GM21786 (cell line): ENCODE results near the gene TIMP2.
"Not testable (repeated sequence)": the region's sequence is repeated elsewhere in the genome, so short reads cannot be mapped to it uniquely, and the experiment has no call there.

ENCODE experiments used
- ATAC-seq: cut with Tn5 transposase; IDR thresholded peaks from one replicate; pipeline ENCODE4 v1.9.1; 2021; ENCODE audit not compliant: unreplicated experiment

The TIMP2 gene, protein sequence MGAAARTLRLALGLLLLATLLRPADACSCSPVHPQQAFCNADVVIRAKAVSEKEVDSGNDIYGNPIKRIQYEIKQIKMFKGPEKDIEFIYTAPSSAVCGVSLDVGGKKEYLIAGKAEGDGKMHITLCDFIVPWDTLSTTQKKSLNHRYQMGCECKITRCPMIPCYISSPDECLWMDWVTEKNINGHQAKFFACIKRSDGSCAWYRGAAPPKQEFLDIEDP

GRCh38 chr17:78925234-78925633, at the start of gene TIMP2:
Gene TIMP2 (minus strand): TSS chr17:78925387. CDS start chr17:78925088, 299 bp downstream.
- ATAC-seq = no peak

DNA sequence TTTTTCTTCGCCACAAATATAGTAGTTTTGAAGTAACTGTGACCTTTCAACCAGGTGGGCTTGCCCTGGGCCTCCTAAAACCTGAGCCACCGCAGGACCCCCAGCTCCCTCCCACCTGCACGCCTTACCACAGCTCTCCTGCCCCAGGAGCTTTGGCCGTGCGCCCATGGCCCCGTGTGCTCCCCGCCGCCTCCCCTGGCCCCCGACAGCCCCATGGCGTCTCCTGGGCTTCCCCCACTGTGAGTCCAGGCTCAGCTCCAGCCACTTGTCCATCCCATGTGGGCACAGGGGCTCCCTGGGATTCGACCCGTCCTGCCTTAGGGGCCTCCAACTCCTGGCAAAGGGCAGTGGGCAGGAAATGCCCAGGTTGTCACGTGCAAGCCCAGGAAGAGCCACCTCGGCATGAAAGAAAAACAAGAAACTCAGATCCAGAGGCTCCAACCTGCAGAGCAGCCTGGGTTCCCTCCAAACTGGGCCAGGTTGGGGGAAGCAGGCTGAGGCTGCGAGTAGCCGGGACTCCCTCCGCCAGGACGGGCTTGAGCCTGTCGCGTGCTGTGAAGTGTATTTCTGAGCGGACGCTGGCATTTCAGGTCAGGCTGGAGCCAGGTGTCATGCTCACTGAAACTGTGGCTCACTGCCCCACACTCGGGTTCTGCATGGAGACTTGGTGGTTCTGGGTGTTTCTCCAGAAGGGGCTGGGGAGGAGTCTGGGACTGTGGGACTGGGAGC, 48.8 kb upstream of the TIMP2 start:
- ATAC-seq = no peak

DNA sequence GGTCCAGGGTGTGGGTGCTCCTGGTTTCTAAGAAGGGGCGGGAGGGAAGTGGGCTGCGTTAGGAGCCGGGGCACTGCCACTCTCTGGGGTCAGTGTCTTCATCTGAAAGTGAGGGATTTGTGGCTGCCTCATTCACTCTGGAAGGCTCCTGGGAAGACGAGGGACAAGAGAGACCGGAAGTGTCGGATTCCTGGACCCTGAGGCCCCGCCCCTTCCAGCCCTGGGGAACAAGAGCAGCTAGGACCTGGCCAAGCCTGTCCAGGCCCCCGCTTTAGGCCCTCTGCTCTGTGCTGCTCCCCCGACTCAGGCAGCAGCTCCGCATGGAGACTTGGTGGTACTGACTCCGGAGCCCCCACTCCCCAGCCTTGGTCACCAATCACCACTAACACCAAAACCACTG, 48.0 kb upstream of the TIMP2 start:
- no peak for ATAC-seq

DNA sequence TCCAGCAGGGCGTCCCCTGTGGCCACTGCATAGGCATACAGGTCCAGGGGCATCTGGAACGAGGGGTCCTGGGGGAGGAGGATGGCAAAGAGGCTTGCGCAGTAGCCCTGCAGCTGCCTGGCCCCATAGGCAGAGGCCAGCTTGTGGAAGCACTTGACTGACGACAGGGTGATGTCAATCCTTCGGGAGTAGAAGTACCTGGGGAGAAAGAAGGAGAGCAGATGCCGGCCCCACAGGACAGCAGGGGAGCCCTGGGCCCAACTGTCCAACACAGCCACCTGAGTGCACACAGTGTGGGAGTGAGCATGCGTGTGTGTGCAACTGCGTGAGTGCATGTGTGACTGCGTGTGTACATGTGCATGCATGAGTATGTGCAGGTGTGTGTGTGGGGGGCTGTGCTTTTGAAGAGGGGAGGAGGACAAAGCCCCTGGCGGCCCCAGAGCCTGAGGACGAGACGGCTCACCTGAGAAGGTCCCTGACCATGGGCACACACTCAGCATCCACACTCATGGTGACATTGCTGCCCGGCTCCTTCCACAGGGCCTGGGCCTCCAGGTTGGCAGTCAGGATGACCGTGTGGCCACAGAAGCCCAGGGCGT, 47.4 kb upstream of the TIMP2 start:
- ATAC-seq = no peak

GRCh38 chr17:78971756-78972506, 46.7 kb upstream of the TIMP2 start:
- ATAC-seq = no peak

DNA sequence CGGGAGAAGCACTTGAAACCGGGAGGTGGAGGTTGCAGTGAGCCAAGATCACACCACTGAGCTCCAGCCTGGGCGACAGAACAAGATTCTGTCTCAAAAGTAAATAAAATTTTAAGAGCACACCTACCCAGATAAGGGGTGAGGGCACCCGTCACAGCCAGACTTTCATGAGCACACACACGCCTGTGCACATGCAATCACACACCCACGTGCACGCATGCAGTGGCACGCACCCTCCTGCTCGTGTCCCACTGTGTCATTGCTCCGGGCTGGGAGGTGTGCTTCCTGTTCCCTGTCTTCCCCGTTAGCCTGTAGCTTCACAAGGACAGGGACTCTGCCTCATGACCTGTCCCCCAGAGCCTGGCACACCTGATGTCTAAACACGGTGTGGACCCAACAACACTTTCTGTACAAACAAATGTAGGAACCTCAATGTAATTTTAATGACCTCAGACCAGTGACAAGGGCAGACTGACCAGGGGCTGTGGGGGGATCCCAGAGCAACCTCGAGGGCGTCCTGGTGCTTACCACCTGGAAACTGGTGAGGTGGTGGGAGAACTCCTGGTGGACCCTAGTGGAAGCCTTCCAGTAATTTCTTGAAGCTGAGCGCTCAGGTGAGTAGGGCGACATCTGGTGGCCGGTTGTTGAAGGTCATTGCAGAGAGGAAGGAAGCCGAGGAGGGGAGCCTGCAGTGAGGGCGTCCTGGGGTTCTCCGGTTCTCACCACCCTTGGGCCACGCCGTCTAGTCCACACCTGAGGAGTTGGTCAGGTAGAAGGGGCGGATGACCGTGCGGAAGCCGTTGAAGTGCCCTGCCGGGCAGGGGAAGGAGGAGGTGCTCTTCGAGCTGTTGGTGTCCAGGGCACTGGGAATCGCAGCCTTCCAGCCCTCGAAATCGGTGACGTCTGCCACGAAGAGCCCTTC, 45.9 kb upstream of the TIMP2 start:
- ATAC-seq = no peak

DNA sequence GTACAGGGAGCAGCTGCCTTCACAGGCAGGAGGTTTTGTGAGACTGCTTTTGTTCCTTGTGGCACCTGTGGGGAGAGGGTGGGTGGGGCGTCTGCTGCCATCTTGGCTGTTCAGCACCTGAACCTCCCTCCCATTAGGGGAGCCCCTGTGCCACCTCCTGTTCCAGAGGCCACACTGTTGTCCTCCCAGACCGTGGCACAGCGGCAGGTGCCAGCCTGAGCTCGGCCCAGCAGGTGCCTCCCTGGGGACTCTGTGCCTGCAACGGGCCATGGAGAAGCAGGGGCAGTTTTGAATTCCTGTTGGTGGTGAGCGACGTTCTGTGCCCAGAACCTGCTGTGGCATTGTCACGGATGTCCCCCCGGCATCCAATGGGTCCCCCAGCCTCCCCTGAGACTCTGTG, 44.7 kb upstream of the TIMP2 start:
- ATAC-seq = no peak

GRCh38 chr17:78967782-78968362, 42.7 kb upstream of the TIMP2 start:
- ATAC-seq = no peak

DNA sequence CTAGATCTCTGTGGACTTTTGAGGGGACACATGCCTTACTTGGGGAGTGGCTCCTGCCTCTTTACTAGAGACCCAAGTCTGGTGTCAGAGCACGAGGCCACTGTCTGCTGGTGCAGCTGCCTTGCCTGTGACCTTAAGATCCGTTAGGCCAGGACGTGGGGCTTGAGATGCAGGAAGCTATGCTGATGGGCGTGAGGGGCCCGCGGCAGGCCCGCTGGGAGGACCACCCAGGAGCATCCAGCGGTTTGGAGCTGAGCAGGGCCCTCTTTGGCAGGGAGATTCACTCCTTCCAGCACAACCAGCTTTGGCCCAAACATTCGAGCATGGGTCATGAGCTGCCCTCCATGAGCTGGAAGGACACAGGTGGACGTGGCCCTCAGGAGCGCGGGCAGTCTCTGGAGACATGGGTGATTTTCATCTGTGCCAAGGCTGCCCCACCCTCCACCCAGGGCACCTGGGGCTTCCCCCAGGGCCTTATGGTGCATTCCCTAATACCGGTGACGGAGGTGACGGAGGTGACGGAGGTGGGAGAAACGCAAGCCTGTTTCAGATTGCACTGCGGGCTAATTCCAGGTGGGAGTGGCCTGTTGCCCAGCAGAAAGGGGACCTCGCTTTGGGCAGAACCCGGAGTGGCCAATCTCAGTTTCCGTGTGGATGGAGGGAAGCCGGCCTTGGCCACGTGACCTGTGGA, 41.9 kb upstream of the TIMP2 start:
- ATAC-seq = no peak

DNA sequence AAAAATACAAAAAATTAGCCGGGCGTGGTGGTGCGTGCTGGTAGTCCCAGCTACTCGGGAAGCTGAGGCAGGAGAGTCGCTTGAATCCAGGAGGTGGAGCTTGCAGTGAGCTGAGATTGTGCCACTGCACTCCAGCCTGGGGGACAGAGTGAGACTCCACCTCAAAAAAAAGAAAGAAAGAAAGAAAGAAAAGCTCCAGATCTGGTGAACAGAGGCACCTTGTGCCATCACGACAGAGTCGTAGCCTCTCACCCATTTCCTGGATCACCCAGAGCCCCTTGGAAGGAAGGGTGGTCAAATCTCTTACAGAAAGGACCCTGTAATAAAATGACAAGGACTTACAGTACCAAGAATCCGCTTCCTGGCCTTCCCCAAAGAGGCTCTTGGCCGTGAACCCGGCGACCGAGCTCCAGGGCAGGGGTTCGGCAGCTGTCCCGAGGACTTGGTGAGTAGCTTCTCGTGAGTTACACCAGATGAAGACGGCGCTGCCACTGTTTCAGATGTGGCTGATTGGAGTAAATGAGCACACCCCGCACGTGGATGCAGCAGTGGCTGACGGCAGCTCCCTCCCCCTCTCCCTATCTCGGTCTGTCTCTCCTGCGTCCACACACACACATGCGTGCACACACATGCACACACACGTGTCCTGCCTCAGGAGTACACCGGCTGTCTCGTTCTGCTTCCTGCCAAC, 41.1 kb upstream of the TIMP2 start:
- no peak for ATAC-seq

GRCh38 chr17:78965491-78965924, 40.3 kb upstream of the TIMP2 start:
- no peak for ATAC-seq

GRCh38 chr17:78963378-78963777, 38.2 kb upstream of the TIMP2 start:
- no peak for ATAC-seq

DNA sequence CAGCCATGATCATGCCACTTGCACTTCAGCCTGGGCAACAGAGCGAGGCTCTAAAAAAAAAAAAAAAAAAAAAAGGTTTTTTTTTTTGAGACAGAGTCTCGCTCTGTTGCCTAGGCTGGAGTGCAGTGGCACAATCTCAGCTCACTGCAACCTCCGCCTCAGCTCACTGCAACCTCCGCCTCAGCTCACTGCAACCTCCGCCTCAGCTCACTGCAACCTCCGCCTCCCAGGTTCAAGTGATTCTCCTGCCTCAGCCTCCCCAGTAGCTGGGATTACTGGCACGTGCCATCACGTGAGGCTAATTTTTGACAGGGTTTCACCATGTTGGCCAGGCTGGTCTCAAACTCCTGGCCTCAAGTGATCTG, 37.8 kb upstream of the TIMP2 start:
- ATAC-seq = not testable (repeated sequence)

DNA sequence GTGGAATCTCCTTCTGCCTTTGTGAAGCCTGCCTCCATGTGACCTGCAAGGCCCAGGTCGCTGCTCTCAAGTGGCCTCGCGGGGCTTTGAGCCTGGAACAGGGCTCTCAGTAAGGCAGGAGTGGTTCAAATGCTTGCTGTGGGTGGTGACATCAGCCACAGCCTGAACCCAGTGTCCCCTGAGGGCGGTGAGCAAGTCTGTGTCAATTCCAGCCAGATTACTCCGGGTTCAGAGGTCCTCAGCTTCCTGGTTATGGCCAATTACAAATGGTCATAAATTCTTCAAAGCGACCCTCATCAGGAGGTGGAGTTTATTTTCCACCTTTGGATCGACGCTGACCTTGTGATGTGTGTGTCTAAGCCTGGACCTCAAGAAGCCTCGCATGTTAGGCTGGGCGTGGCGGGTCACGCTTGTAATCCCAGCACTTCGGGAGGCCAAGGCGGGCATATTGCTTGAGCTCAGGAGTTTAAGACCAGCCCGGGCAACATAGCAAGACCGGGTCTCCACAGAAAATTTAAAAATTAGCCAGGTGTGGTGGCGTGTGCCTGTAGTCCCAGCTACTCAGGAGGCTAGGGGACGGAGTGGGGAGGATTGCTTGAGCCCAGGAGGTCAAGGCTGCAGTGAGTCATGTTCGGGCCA, 37.3 kb upstream of the TIMP2 start:
- no peak for ATAC-seq

- ATAC-seq = no peak
These were observed 36.4 kb upstream of the TIMP2 start for GRCh38 chr17:78961571-78961970.

- ATAC-seq = no peak
These were observed 35.7 kb upstream of the TIMP2 start for GRCh38 chr17:78960928-78961327.

DNA sequence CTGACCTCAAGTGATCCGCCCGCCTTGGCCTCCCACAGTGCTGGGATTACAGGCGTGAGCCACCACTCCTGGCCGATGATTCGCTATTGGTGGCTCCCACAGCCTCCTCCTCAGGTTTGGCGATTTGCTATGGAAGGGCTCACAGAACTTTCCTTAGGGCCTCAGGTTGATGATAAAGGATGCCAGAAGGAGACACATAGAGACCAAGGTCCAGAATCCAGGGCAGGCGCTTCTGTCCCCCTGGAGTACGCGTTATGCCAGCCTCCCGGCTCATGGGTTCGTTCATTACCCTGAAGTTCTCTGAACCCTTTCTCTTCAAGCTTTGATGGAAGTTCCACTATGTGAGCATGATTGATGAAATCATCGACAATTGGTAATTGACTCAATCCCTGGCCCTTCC, 34.6 kb upstream of the TIMP2 start:
- ATAC-seq = no peak

DNA sequence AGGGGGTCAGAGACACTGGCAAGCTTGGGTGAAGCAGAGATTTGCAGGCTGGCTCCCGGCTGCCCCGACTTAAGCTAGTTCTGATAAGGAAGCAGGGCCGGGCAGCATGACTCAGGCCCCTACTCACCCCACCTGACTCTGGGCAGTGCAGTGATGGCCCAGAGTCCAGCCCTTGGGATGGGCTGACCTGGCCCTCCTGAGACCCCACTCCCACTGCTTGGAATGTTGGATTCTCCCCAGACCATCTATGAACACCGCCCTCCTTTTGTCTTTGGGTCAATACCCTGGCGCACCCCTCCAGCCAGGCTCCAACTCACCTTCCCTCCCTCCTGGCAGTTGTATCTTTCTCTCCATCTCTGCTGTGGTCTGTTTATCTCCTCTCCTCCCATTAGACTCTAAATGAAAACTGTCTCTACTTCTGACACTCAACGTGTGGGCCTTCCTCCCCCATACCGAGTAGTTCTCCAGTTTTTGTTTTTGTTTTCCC, 33.5 kb upstream of the TIMP2 start:
- no peak for ATAC-seq
